ENCODE data around the gene ACADL. TPM values are rescaled to one million over a fixed set of nuclear protein-coding genes. Genes with fewer than 3 reads are reported as not detected.
A peak's percentile ranks its signal among the peaks of the same experiment; 100 is the strongest.

ACADL gene
- total and polyA plus RNA-seq, 2 donors: 0.99 to 17.8 TPM

GRCh38 chr2:210169516-210170195 is 55.6 kb downstream of the ACADL start:
- no peaks in the 10 kb centered on the region for H3K36me3 ChIP-seq (ENCODE audit: control insufficient read depth in 2 of 2, insufficient read depth in 2 of 2, low read length in 1 of 2)
- peak overlapping the region; percentile 63 to 92 for H3K4me3 ChIP-seq (ENCODE audit: low read length in 2 of 2)
- H3K27me3 ChIP-seq (ENCODE audit: control insufficient read depth in 2 of 2, insufficient read depth in 1 of 2, low read length in 1 of 2): no peaks in the 10 kb centered on the region
- H3K4me1 ChIP-seq (ENCODE audit: control insufficient read depth in 2 of 2, insufficient read depth in 2 of 2, low read length in 2 of 2): peaks cover 0 to 3% of the 10 kb centered on the region in 2 donors
- H3K27ac ChIP-seq (ENCODE audit: low read depth in 1 of 2, low read length in 1 of 2): peak overlapping the region; percentile 92 to 99
- H3K9me3 ChIP-seq (ENCODE audit: control insufficient read depth in 2 of 2, insufficient read depth in 1 of 2, low read length in 1 of 2): peaks cover 0 to 1% of the 10 kb centered on the region in 2 donors
- WGBS: 38% methylated on average over 6 of the region's 6 CpGs
- DNase-seq (ENCODE audit: low read depth in 6 of 9, low spot score in 9 of 9): peak in 1 of 9 donors; percentile 37

GRCh38 chr2:210167227-210167626 is 58.0 kb downstream of the ACADL start:
- H3K9me3 ChIP-seq (ENCODE audit: control insufficient read depth in 2 of 2, insufficient read depth in 1 of 2, low read length in 1 of 2): peaks cover 0 to 1% of the 10 kb centered on the region in 2 donors
- no peak overlapping the region for H3K4me3 ChIP-seq (ENCODE audit: low read length in 2 of 2)
- WGBS: 94% methylated on average over 1 of the region's 1 CpG
- H3K27me3 ChIP-seq (ENCODE audit: control insufficient read depth in 2 of 2, insufficient read depth in 1 of 2, low read length in 1 of 2): no peaks in the 10 kb centered on the region
- DNase-seq (ENCODE audit: low read depth in 6 of 9, low spot score in 9 of 9): no peak
- H3K36me3 ChIP-seq (ENCODE audit: control insufficient read depth in 2 of 2, insufficient read depth in 2 of 2, low read length in 1 of 2): peaks cover 0 to 2% of the 10 kb centered on the region in 2 donors
- H3K4me1 ChIP-seq (ENCODE audit: control insufficient read depth in 2 of 2, insufficient read depth in 2 of 2, low read length in 2 of 2): peaks cover 0 to 4% of the 10 kb centered on the region in 2 donors
- H3K27ac ChIP-seq (ENCODE audit: low read depth in 1 of 2, low read length in 1 of 2): no peak overlapping the region

GRCh38 chr2:210162466-210163124 is 62.7 kb downstream of the ACADL start:
- Histone ChIP-seq H3K4me1 (ENCODE audit: control insufficient read depth in 2 of 2, insufficient read depth in 2 of 2, low read length in 2 of 2) (peaks cover 0 to 2% of the 10 kb centered on the region in 2 donors), H3K9me3 (ENCODE audit: control insufficient read depth in 2 of 2, insufficient read depth in 1 of 2, low read length in 1 of 2) (no peaks in the 10 kb centered on the region), H3K27me3 (ENCODE audit: control insufficient read depth in 2 of 2, insufficient read depth in 1 of 2, low read length in 1 of 2) (no peaks in the 10 kb centered on the region), H3K4me3 (ENCODE audit: low read length in 2 of 2) (no peak overlapping the region), H3K27ac (ENCODE audit: low read depth in 1 of 2, low read length in 1 of 2) (no peak overlapping the region), H3K36me3 (ENCODE audit: control insufficient read depth in 2 of 2, insufficient read depth in 2 of 2, low read length in 1 of 2) (peaks cover 0 to 9% of the 10 kb centered on the region in 2 donors)
- 33% methylated on average over 6 of the region's 6 CpGs for WGBS
- DNase-seq (ENCODE audit: low read depth in 6 of 9, low spot score in 9 of 9): no peak

- H3K9me3 ChIP-seq (ENCODE audit: control insufficient read depth in 2 of 2, insufficient read depth in 1 of 2, low read length in 1 of 2): no peaks in the 10 kb centered on the region
- H3K36me3 ChIP-seq (ENCODE audit: control insufficient read depth in 2 of 2, insufficient read depth in 2 of 2, low read length in 1 of 2): peaks cover 7 to 28% of the 10 kb centered on the region in 2 donors
- no peak overlapping the region for H3K27ac ChIP-seq (ENCODE audit: low read depth in 1 of 2, low read length in 1 of 2)
- no peak for DNase-seq (ENCODE audit: low read depth in 6 of 9, low spot score in 9 of 9)
- over 99% methylated on average over 3 of the region's 3 CpGs for WGBS
- no peaks in the 10 kb centered on the region for H3K27me3 ChIP-seq (ENCODE audit: control insufficient read depth in 2 of 2, insufficient read depth in 1 of 2, low read length in 1 of 2)
- H3K4me1 ChIP-seq (ENCODE audit: control insufficient read depth in 2 of 2, insufficient read depth in 2 of 2, low read length in 2 of 2): peaks cover 0 to 2% of the 10 kb centered on the region in 2 donors
- H3K4me3 ChIP-seq (ENCODE audit: low read length in 2 of 2): no peak overlapping the region
Observed at GRCh38 chr2:210159059-210159458, 66.2 kb downstream of the ACADL start.

GRCh38 chr2:210158236-210158635 is 67.0 kb downstream of the ACADL start:
- Histone ChIP-seq H3K27me3 (ENCODE audit: control insufficient read depth in 2 of 2, insufficient read depth in 1 of 2, low read length in 1 of 2) (no peaks in the 10 kb centered on the region), H3K27ac (ENCODE audit: low read depth in 1 of 2, low read length in 1 of 2) (no peak overlapping the region), H3K4me3 (ENCODE audit: low read length in 2 of 2) (no peak overlapping the region), H3K36me3 (ENCODE audit: control insufficient read depth in 2 of 2, insufficient read depth in 2 of 2, low read length in 1 of 2) (peaks cover 10 to 34% of the 10 kb centered on the region in 2 donors), H3K4me1 (ENCODE audit: control insufficient read depth in 2 of 2, insufficient read depth in 2 of 2, low read length in 2 of 2) (peaks cover 0 to 2% of the 10 kb centered on the region in 2 donors), H3K9me3 (ENCODE audit: control insufficient read depth in 2 of 2, insufficient read depth in 1 of 2, low read length in 1 of 2) (no peaks in the 10 kb centered on the region)
- WGBS: 100% methylated on average over 2 of the region's 2 CpGs
- no peak for DNase-seq (ENCODE audit: low read depth in 6 of 9, low spot score in 9 of 9)

GRCh38 chr2:210157526-210157925 is 67.7 kb downstream of the ACADL start:
- no peak for DNase-seq (ENCODE audit: low read depth in 6 of 9, low spot score in 9 of 9)
- H3K27me3 ChIP-seq (ENCODE audit: control insufficient read depth in 2 of 2, insufficient read depth in 1 of 2, low read length in 1 of 2): no peaks in the 10 kb centered on the region
- no peak overlapping the region for H3K4me3 ChIP-seq (ENCODE audit: low read length in 2 of 2)
- H3K9me3 ChIP-seq (ENCODE audit: control insufficient read depth in 2 of 2, insufficient read depth in 1 of 2, low read length in 1 of 2): no peaks in the 10 kb centered on the region
- 96% methylated on average over 3 of the region's 3 CpGs for WGBS
- peaks cover 11 to 39% of the 10 kb centered on the region in 2 donors for H3K36me3 ChIP-seq (ENCODE audit: control insufficient read depth in 2 of 2, insufficient read depth in 2 of 2, low read length in 1 of 2)
- H3K4me1 ChIP-seq (ENCODE audit: control insufficient read depth in 2 of 2, insufficient read depth in 2 of 2, low read length in 2 of 2): no peaks in the 10 kb centered on the region
- no peak overlapping the region for H3K27ac ChIP-seq (ENCODE audit: low read depth in 1 of 2, low read length in 1 of 2)

GRCh38 chr2:210147614-210148013 is 77.6 kb downstream of the ACADL start:
- peaks cover 0 to 2% of the 10 kb centered on the region in 2 donors for H3K9me3 ChIP-seq (ENCODE audit: control insufficient read depth in 2 of 2, insufficient read depth in 1 of 2, low read length in 1 of 2)
- no peak overlapping the region for H3K27ac ChIP-seq (ENCODE audit: low read depth in 1 of 2, low read length in 1 of 2)
- H3K4me1 ChIP-seq (ENCODE audit: control insufficient read depth in 2 of 2, insufficient read depth in 2 of 2, low read length in 2 of 2): no peaks in the 10 kb centered on the region
- no peaks in the 10 kb centered on the region for H3K27me3 ChIP-seq (ENCODE audit: control insufficient read depth in 2 of 2, insufficient read depth in 1 of 2, low read length in 1 of 2)
- no peak overlapping the region for H3K4me3 ChIP-seq (ENCODE audit: low read length in 2 of 2)
- DNase-seq (ENCODE audit: low read depth in 6 of 9, low spot score in 9 of 9): no peak
- H3K36me3 ChIP-seq (ENCODE audit: control insufficient read depth in 2 of 2, insufficient read depth in 2 of 2, low read length in 1 of 2): peaks cover 20 to 54% of the 10 kb centered on the region in 2 donors

Other genes starting within 250 kb of the ACADL start
- gene RPE, start 222.8 kb downstream of the ACADL start, total RNA-seq: 40.0 TPM
- 22.2 TPM for gene RPE, start 222.8 kb downstream of the ACADL start, polyA plus RNA-seq
- 30.9 TPM for gene KANSL1L, start 54.0 kb downstream of the ACADL start, total RNA-seq
- gene KANSL1L, start 54.0 kb downstream of the ACADL start, polyA plus RNA-seq: 13.8 TPM
- 6.6 TPM for gene MYL1, start 89.7 kb upstream of the ACADL start, total RNA-seq
- 13.2 TPM for gene MYL1, start 89.7 kb upstream of the ACADL start, polyA plus RNA-seq